HG03103 (cell line): ENCODE measurements around the gene SETDB2.
"Not testable (repeated sequence)": the region's sequence is repeated elsewhere in the genome, so short reads cannot be mapped to it uniquely, and the experiment has no call there.

Experiments
- ATAC-seq: cut with Tn5 transposase; IDR thresholded peaks from one replicate; pipeline ENCODE4 v1.9.1; 2021; ENCODE audit warnings: low read depth; ENCODE audit not compliant: unreplicated experiment

SETDB2 gene

DNA sequence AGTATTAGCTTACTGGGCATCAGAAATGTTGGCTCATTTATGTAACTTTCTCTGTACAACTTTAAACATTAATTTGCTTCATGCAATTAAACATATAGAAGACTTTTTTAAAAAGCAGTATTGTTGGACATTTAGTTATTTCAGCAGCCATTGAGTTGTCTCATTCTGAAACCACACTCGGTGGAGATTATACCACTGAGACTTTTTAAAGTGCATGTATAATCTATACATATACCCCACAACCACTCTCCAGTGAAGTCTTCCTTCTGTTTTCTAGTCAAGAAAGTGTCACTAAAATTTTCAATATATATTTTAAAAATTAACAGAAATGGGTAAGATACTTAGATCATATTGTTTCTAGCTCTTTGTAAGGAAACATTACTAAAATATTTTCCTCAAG lies 15.5 kb downstream of the SETDB2 start:
- no peak for ATAC-seq

DNA sequence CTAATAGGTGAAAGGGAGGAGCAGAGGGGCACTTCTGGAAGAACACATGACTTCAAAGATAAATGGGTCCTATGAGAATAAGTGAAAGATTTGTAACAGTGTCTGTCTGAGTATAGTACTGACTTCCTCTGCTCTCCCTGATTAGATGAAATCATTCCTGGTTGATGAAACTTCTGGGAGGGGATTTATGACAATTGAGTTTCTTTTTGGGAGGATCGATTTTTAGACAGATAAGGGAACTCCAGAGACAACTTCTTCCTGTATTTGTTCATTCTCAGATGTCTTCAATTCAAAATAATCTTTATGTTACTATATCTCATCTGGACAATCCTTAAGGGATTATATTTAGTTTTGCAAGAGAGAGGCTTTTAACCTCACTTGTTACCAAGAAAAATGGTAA lies 20.0 kb downstream of the SETDB2 start:
- no peak for ATAC-seq

DNA sequence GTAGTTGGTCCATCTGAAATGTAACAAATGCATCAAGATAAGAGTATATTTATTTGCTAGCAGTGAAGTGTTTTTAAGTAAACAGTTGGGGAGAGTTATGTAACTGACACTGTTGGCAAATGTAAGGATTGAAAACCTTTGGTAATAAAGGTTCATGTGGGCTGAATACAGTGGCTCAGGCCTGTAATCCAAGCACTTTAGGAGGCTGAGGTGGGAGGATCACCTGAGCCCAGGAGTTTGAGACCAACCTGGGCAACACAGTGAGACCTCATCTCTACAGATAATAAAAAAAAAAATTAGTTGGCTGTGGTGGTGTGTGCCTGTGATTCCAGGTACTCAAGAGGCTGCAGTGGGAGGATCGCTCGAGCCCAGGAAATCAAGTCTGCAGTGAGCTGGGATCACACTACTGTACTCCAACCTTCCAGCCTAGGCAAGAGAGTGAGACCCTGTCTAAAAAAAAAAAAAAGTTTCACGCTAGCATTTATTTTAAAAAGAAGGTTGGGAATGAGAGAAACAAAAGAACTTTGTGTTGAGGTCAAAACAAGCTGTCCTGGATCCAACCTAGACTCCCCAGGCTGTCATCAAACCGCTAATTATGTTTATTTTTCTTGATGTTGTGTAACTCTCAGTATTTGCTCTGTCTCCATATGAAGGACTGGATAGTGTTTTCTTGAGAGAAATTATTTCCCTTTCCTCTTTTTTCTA lies 20.7 kb downstream of the SETDB2 start:
- no peak for ATAC-seq

DNA sequence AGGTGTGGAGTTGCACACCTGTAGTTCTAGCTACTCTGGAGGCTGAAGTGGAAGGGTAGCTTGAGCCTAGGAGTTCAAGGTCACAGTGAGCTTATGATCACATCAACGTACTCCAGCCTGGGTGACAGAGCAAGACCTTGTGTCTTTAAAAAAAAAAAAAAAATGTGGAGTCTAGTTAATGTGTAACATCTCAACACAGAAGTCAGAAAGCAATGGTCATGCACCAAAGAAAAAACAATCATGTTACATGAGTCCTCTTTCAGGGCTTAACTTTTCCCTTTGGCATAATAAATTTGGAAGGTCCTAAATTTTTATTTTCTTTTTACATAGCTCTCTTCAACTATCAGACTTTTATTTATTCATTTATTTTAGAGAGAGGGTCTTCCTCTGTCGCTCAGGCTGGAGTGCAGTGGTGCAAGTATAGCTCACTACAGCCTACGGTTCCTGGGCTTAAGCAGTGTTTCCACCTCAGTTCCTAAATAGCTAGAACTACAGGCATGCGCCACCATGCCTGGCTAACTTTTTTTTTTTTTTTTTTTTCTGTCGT lies 22.3 kb downstream of the SETDB2 start:
- no peak for ATAC-seq

DNA sequence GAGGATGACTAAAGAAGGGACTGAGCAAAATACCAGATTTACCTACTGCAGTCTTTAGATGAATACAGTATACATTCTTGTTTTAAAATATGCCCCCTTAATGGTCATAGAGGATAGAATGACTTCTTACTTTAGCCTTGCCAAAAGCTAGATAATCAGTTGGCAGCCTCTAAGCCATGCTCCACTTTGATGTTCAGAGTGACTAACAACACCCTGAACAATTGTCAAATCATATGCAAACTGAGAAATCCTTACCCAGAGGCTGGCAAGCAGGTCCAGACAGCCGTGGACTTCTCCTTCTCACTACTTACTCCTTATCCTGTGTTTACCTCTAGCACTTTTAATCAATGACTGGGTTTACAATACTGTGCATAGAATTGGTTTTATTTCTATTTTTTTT lies 28.1 kb downstream of the SETDB2 start:
- no peak for ATAC-seq

DNA sequence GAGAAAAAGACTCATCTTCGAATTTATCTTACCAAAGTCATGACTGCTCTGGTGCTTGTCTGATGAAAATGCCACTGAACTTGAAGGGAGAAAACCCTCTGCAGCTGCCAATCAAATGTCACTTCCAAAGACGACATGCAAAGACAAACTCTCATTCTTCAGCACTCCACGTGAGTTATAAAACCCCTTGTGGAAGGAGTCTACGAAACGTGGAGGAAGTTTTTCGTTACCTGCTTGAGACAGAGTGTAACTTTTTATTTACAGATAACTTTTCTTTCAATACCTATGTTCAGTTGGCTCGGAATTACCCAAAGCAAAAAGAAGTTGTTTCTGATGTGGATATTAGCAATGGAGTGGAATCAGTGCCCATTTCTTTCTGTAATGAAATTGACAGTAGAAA lies 32.5 kb downstream of the SETDB2 start:
- ATAC-seq = no peak

DNA sequence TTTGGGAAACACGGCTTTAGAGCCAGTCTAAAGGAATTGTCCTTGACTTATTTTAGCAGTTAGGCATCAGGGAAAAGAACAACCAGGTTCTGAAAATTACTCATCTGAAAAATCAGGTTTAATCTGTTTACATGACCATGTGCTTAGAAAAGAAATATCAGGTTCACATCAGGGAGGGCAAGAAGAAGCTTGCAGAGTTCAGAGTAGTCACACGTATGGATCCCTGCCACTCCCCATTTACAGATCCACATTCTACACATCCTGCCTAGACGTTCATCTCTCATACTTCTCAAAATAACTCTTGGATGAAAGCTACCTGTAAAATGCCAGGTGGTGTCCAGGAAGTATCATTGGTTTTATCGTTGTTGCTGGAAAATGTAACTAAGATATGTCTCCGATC lies 37.7 kb downstream of the SETDB2 start:
- no peak for ATAC-seq

DNA sequence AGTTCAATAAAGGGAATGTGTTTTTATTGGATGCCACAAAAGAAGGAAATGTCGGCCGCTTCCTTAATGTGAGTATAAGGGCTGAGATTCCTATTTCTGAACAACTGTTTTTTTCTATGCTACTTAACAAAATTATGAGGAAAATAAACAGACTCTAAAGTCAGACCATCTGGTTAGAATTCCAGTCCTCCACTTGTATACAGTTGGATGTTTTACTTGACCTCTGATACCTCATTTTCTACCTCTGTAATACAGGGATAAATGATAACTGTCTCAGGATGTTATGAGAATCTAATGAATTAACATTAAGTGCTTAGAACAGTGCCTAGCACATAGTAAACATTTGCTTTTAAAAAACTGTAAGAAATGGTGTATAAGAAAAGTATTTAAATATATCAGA lies 44.5 kb downstream of the SETDB2 start:
- no peak for ATAC-seq

DNA sequence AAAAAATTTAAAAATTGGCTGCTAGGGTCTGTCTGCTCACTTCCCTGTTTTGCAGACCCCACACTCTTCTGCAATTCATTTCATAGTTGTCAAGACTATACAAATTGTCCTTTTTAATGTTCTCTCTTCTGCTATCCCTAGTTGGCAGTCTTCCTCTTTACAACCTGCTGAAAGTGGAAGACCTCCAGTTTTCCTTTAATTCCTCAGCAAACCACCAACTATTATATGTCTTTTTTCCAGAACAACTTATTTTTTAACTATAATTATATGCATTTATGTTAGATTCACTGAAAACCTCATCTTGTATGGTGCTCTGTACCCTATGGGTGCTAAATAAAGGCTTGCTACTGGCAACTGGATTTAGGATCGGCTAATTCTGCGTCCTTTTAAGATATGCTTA lies 50.6 kb downstream of the SETDB2 start:
- ATAC-seq = no peak

DNA sequence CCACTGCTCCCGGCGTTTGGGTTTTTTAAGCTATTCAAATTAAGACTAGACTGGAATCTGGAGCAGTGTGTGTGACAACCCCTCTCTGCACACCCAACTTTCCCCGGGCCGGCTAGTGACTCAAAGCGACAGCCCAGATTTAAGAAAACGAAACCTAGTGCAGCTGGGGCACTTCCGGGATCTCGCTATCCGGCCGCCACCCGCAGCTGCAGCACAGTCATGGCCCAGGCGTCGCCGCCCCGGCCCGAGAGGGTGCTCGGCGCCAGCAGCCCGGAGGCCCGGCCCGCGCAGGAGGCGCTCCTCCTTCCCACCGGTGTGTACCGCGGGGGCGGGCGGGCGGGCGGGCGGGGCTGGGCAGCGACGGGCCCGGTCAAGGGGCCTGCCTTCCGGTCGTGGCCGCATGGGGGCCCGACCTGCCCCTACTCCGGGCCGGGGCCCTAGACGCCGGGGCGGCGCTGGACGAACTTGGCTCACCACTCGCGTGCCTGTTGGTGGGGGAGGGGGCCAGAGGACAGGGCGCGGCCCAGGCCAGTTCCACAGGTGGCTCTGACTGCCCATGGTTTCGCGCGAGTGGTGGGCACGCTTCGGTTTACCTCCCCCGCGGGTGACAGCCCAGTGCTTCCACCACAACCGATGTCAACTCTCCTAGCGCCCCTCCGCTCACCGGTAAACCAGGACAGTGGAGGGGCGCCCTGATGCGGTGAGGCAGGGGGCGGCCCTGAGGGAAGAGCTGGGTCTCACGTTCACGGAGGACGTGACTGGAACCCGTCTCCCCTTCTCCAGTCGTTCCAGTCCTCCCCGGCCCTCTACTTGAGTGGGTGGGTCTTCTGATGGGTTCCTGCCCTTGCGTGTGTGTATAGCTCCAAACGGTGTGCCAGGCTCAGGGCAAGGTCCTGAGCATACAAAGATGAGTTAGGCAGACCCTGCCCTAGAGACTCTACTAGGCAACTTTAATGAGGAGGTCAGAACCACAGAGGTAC lies 52.0 kb downstream of the SETDB2 start, which contains the start of gene PHF11:
PHF11 (plus strand) TSS at position 171 of the 980 bp plus-strand sequence; CDS start at position 220, 49 bp downstream.
- ATAC-seq = peak; percentile 75

DNA sequence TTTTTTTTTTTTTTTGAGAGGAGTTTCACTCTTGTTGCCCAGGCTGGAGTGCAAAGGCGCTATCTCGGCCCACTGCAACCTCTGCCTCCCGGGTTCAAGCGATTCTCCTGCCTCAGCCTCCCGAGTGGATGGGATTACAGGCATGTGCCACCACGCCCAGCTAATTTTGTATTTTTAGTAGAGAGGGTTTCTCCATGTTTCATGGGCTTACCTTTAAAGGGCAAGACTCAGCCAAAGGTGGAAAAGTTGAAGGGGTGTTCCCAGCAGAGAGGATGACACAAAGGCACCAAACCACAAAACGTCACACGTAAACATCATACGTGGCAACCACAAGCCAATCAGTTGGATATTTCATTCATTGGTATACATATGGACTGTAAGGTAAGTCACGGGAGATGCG lies 52.8 kb downstream of the SETDB2 start:
- not testable (repeated sequence) for ATAC-seq

DNA sequence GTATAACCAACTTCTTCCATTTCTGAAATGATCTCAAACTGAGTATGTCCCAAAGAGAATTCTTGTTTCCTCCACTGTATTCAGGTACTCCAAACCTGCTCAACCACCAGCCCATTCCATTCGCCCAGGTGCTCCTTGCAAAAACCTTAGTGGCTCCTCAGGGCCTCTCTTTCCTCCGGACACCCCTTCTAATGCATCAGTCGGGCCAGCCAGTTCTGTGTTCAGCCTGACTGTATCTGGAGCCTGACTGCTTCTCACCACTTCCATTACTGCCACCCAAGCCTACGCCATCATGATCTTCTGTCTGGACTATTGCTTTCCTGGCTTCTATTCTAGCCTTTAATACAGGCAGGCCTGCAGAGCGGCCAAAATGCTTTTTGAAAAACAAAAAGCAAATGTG lies 53.2 kb downstream of the SETDB2 start:
- no peak for ATAC-seq

DNA sequence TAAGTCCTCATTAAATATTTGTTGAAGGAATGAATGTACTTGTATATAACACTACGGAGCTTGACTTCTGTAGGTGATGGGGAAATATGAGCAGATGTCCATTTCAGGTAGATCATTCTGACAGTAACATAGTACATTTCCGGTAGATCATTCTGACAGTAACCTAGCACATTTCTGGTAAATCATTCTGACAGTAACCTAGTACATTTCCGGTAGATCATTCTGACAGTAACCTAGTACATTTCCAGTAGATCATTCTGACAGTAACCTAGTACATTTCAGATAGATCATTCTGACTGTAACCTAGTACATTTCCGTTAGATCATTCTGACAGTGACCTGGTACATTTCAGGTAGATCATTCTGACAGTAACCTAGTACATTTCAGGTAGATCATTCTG lies 54.1 kb downstream of the SETDB2 start:
- ATAC-seq = no peak

DNA sequence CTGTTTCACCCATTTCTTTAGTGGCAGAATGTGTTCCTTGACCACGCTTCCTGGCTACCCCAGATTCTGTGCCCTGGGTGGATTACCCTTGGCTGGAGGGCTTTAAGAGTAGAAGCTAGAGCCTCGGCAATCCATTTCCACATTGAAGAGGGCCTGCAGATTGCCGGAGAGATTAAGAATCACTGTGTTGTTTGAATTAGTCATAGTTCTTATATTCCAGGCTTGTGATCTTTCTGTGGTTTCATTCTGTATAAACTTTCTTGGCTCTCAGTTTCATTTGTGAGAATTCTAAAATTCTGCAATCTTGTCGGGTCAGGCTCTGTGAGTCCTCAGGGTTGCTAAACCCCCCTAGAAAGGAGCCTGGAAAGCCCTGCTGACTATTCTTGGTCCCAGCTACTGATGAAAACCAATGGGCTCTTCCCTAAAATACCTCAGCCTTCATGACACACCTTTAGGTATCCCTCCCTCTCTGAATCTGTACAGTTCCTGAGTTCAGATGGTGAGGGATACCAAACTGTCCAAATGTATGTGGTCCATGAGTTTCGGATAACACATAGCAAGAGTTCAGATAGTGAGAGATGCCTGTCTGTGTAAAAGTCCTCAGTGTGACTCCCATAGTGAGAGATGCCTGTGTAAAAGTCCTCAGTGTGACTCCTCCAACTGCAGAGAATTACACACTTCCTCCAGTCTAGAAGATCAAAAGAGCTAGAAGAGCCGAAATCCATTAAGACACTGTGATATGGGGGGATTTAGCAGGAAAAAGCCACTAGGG lies 56.0 kb downstream of the SETDB2 start:
- no peak for ATAC-seq

DNA sequence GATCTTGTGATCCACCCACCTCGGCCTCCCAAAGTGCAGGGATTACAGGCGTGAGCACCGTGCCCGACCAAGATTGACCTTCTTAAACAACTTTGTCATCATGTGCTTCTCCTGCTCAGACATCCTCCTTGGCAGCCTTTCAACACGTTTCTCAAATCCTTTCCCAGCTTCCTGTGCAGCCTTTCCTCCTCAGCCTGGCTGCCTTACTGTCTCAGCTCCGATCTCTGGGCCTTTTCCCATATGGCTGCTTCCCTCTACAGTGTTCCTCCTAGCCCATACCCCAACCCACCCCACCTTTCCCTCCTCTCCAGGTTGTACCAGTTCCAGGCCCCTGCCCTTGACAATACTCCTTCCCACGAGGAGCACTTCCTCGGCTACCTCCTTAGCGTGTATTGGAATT lies 58.9 kb downstream of the SETDB2 start:
- no peak for ATAC-seq

DNA sequence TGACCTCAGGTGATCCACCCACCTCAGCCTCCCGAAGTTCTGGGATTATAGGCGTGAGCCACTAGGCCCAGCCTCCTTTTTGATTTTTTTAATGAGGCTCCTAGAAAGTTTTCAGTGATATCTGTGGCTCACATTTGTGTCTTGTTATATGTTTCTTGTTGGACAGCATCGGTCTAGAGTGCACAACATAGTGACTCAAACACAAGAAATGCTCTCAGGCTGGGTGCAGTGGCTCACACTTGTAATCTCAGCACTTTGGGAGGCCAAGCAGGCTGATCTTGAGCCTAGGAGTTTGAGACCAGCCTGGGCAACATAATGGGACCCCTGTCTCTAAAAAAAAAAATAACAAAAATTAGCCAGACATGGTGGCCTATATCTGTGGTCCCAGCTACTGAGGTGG lies 59.9 kb downstream of the SETDB2 start:
- ATAC-seq = no peak

DNA sequence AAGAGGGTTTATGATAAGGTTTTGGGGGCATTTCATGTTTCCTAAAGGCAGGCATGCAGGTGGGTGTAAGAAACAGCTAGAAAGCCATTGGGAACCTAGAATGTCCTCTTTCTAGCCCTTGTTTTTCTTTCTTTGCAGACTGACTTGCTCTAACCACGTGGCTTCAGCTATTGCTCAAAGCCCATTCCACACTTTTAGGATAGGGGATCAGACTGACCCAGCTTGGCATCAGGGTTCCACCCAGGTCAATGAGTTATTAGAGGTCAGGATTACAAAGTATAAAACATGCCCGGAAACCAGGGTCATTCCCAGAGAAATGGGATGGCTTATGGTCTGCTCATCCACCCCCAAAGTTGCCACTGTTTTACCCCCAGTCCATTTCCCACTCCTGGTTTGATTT lies 68.5 kb downstream of the SETDB2 start:
- ATAC-seq = no peak

DNA sequence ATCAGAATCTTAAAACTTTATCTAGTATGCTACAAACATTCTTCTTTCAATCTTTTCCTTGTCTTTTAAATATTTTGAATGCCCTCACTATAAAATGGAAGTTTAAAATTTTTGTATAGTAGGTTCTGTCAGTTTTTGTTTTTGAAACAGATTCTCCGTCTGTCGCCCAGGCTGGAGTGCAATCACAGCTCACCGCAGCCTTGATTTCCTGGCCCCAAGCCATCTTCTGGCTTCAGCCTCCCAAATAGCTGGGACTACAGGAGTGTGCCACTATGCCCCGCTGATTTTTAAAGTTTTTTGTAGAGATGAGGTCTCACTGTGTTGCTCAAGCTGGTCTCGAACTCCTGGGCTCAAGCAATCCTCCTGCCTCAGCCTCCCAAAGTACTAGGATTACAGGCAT lies 72.4 kb downstream of the SETDB2 start:
- no peak for ATAC-seq

DNA sequence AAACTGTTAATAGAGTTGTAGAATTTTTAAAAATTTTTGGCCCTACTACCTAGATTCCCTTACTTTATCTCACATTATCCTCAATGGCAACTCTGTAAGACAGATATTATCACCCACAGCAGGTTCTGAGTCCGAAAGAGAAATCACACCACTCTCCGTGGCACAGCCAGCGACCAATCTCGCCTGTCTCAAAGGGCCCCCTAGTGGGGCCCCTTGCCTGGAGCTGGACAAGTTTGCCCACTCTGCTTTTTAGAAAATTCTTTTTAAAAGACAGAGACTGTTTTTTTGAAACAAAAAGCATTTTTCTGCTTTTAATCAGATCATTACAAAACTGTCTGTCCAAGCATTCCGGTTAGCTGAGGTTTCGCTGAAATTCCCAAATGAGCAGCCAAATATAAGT lies 73.4 kb downstream of the SETDB2 start:
- ATAC-seq = no peak

DNA sequence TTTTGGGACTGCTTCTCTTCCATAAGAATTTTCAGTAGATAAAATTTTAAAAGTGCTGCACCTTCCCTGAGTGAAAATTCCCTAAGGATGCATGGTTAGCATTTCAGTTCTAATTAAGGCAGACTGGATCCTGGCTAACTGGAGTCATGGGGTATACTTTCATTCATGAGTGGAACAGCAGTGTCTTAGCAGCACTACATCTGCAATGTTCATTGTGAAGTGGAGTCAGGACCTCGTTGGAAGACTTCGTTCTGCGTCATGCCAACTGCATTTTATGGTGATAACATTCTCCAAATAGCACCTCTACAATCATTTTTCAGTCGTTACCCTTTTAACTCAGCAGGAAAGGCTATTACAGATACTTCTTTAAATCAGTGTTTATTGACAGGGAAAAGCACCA lies 77.2 kb downstream of the SETDB2 start:
- no peak for ATAC-seq
